ENCODE measurements around the gene OR51E1. TPM values are rescaled to one million over a fixed set of nuclear protein-coding genes. Genes with fewer than 3 reads are reported as not detected.

OR51E1 gene
- 1 to 10 TPM; 1.4 to 2.2 (median 1.8) TPM for polyA plus RNA-seq (ENCODE audit: insufficient read length in 4 of 4)

- no peak for DNase-seq (ENCODE audit: low read depth in 4 of 4, low spot score in 3 of 4)
Measured at GRCh38 chr11:4643682-4644081, at the start of gene OR51E1. Gene OR51E1 (plus strand): TSS chr11:4643982. CDS start chr11:4652527, 8,545 bp downstream.

DNA sequence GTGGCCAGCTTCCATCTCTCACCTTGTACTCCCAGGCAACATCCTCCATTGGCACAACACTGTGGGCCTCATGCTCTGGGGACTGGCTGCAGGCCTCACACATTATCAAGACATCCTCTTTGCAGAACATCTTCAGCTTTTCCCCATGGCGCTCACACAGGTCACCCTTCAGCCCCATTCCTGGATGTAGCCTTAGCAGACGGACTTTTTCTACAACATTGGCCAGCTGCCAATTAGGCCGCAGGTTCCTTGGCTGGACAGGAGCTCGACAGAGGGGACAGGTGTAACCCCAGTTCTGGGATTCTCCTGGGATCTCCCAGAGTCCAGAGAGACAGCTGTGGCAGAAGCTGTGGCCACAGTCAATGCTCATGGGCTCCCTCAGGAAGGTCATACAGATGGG lies 38.7 kb upstream of the OR51E1 start:
- DNase-seq (ENCODE audit: low read depth in 4 of 4, low spot score in 3 of 4), result no peak

GRCh38 chr11:4606231-4607015 lies 37.4 kb upstream of the OR51E1 start:
- DNase-seq (ENCODE audit: low read depth in 4 of 4, low spot score in 3 of 4), result no peak

GRCh38 chr11:4607096-4607495 lies 36.7 kb upstream of the OR51E1 start:
- no peak for DNase-seq (ENCODE audit: low read depth in 4 of 4, low spot score in 3 of 4)

- DNase-seq (ENCODE audit: low read depth in 4 of 4, low spot score in 3 of 4), result peak; percentile 83 to 89 (median 86)
Measured at GRCh38 chr11:4607781-4608666, 35.8 kb upstream of the OR51E1 start, which contains the start of gene TRIM68. Gene TRIM68 (minus strand): TSS chr11:4608231. CDS start chr11:4605504, 2,727 bp downstream.

GRCh38 chr11:4610258-4610935 lies 33.4 kb upstream of the OR51E1 start:
- no peak for DNase-seq (ENCODE audit: low read depth in 4 of 4, low spot score in 3 of 4)

DNA sequence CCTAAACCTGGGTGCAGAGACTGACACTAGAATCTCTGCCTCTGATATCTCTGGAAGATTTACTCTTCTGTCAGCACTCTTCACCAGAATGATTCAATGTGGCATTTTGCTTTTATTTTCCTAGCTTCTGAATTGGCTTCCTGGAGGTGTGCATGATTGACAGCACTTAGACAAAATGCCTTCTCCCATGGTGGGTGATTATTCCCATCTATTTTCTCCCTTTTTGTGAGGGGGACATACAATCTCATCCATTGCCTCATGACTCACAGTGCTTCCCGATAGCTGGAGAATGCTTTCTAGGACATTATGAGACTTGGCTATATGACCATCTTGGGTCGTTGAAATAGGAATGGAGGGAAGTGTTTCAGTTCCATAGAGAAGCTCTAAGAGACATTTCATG lies 31.8 kb upstream of the OR51E1 start:
- no peak for DNase-seq (ENCODE audit: low read depth in 4 of 4, low spot score in 3 of 4)

GRCh38 chr11:4615856-4616444 lies 27.8 kb upstream of the OR51E1 start:
- DNase-seq (ENCODE audit: low read depth in 4 of 4, low spot score in 3 of 4), result no peak

GRCh38 chr11:4619514-4619913 lies 24.3 kb upstream of the OR51E1 start:
- no peak for DNase-seq (ENCODE audit: low read depth in 4 of 4, low spot score in 3 of 4)

DNA sequence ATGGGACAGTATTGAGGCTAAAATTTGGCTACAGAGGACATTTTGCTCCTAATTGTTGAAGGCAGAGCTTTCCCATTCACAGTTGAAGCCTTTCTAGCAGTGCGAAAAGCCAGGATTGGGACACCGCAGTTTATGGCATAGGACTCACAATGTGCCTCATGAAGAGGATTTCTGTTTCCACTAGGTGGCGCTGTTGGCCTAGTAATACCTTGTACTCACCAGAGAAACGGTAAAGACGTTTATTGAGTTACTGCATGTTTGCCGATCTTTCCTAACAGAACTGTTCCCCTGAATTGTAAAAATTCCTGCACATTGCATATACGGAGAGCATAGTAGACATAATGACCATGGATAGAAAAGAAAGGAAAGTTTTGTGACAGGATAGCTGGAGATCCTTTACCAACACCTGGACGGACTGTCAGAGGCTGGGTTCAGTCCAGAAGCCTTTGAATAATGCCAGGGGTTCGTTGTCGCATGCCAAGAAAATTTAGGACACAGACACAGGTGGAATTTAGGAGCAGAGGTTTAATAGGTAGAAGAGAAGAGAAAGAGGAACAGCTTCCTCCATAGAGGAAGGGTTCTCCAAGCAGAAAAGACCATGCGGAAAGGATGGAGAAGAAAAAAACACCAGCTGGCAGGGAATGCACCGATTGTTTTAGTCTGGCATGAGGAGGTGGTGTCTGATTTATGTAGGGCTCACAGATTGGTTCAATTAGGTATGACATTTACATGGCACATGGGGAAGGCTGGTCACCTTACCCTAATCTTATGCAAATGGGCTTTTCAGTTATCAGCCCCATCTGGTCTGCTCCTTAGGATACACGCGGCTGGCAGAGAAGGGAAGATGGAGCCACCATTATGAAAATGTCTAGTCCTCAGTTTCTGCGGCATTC lies 17.3 kb upstream of the OR51E1 start:
- DNase-seq (ENCODE audit: low read depth in 4 of 4, low spot score in 3 of 4), result peak; percentile 52 to 67 (median 64)

GRCh38 chr11:4636136-4636535 lies 7.6 kb upstream of the OR51E1 start:
- DNase-seq (ENCODE audit: low read depth in 4 of 4, low spot score in 3 of 4), result no peak

DNA sequence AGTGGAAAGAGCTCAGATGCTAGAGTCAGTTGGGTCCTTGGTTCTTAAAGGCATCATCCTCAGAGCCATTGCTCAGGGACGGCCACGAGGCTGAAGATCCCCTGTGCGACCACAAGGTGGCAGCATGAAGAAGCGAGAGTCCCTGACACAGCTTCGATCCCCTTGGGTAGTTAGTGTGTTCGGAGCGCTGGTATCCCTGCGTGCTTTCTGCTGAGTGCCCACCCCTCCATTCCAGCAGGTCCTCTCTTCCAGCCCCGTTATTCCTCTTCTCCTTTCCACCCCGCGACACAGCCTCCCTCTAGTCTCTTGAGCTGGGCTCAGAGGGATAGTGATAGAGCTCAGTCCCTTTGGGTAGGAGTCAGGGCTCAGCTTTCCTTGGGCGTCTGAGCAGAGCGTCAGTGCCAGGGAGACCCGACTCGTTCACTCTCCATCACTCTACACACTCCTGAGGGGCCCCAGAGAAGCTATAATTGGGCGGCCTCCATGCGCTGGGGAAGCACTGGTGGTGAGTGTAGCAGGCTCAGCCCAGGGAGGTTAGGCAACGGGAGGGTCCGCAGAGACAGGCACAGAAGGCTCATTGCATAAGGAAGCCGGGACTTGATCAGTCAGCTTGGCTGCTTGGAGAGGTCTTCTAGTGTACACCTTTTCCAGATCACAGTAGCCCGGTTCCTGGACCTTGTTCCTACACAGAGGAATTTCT lies 6.7 kb upstream of the OR51E1 start, which contains the start of gene OR51D1:
Gene OR51D1 (plus strand): TSS at position 516 of the 700 bp plus-strand sequence. CDS start 2,314 bp downstream, outside the sequence.
- peak; percentile 56 to 77 (median 70) for DNase-seq (ENCODE audit: low read depth in 4 of 4, low spot score in 3 of 4)

DNA sequence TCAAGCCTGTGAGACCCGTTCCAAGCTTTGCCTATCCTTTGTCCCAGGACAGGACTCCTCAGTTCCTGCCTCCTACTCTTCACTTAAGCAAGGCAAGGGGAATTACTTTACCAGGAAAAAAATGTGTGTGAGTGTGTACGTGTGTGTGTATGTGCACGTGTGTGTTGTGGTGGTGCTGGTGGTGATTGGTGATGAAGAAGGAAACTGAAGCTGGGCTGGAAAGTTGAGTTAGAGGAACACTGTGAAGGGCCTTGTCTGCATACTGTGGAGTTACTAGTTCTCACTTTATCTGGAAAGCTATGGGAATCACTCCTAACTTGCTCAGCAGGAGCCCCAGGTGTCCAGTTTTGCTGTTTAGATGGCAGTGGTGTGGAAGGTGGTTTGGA lies 6.1 kb upstream of the OR51E1 start:
- no peak for DNase-seq (ENCODE audit: low read depth in 4 of 4, low spot score in 3 of 4)

- DNase-seq (ENCODE audit: low read depth in 4 of 4, low spot score in 3 of 4), result no peak
Measured at GRCh38 chr11:4639931-4640330, 3.9 kb upstream of the OR51E1 start.

GRCh38 chr11:4641501-4641900 lies 2.3 kb upstream of the OR51E1 start:
- DNase-seq (ENCODE audit: low read depth in 4 of 4, low spot score in 3 of 4), result no peak

- DNase-seq (ENCODE audit: low read depth in 4 of 4, low spot score in 3 of 4), result no peak
Measured at GRCh38 chr11:4642043-4642442, 1.7 kb upstream of the OR51E1 start.

DNA sequence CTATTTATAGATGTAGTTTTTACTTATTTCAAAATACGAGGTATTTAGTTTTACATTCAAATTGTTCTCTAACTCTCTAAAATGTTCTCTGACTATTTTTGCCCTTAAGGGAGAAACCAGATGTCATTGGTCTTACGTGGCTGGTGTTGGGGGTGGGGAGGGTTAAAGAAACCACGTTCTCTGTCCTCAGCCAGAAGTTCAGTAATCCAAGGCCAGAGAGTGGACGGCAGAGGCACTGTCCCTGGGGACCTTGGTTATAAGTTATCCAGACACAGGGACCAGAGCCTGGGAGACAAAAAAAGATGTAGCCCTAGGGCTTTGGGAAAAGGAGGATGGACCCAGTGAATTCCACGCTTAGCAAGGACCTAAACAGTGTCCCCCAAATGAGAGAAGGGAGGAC lies 706 bp upstream of the OR51E1 start:
- DNase-seq (ENCODE audit: low read depth in 4 of 4, low spot score in 3 of 4), result no peak

DNA sequence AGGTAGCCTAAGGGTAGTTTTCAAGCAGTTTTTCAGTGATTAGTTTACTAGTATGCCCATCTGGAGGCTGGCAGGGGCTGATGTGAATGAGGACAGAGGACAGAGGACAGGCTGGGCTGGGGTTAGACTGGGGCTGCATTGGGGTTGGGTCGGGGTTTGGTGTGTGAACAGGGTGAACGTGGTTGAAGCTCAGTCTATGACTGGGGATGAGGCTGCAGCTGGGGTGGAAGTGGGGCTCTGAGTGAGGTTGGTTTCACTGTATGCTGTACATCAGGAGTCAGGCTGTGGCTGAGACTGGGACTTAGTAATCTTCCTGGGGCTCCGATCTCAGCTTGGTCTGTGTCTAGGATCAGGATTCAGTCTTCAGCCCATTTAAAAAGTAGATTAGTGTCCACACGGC lies 451 bp downstream of the OR51E1 start:
- DNase-seq (ENCODE audit: low read depth in 4 of 4, low spot score in 3 of 4), result no peak

DNA sequence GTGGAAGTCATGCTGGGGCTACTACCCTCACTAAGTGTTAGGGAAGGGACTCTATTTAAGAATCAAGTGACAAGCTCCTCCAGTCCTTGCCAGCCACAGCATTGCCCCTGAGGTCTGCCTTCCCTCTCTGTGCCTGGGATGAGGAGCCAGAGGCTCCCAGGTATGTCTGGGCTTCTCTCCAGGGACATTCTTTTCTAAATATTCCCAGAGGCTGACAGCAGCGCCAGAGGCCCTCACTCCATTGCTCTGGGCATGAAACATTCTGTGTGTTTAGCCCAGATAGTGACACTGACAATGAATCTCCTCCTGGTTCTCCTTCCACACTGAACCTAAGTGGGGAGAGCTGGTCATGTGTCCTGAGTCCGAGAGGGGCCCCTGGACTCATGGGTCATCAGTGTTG lies 2.2 kb downstream of the OR51E1 start:
- no peak for DNase-seq (ENCODE audit: low read depth in 4 of 4, low spot score in 3 of 4)

All from right renal pelvis (tissue), 4 donors.